HG03108 (cell line): Measurements from ENCODE around the gene GPR135.

Experiments
- ATAC-seq: cut with Tn5 transposase; IDR thresholded peaks from one replicate; pipeline ENCODE4 v1.9.1; 2021; ENCODE audit warnings: moderate library complexity; ENCODE audit not compliant: unreplicated experiment

The GPR135 gene

GRCh38 chr14:59465316-59466135 lies at the start of gene GPR135:
GPR135 (minus strand) TSS chr14:59465380; CDS start chr14:59465226, 154 bp downstream.
- peak; percentile 17 for ATAC-seq

DNA sequence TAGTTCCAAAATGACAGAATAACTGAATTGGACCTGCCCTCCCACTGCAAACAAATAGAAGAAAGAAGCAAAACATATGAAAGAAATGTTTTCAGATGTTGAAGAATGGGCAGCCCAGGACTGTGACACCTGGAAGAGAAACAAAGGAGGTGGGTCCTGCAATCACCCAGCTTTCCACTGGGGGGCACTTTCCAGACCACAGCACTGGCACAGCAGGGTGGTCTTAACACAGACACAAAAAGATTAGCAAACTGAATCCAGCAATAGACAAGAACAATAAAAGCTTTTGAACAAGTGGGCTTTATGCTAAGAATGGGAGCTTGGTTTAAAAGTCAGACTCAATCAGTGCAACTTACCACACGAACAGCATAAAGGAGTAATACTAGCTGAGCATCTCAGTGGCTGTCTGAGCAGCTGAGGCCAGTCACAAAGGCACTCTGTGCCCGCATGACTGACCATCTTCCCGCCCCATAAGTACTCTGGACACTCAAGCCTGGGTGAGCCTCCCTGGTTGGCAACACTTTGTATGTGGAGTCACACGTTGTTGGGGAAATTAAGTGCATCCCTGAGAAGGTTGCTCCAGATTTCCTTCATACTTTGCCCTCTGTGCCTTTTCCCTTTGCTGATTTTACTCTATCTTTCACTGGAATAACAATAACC lies 46.9 kb upstream of the GPR135 start:
- ATAC-seq: no peak

DNA sequence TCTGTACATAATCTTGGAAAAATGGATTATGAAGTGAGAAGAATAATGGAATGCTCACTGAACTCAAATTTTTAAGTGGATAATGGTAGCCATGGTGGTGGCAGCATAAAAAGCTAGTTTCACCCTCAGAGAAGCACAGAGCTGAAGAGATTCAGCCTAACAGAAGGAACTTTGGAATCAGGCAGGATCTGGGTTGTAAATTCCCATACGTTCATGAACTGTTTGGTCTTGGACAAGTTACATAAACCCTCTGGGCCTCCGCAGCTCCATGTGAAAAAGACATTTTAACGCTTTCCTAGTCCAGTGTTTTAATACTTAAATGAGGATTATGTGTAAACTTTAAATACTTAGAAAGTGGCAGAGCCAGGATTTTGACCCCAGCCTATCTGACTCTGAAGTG lies 45.8 kb upstream of the GPR135 start:
- ATAC-seq: no peak

DNA sequence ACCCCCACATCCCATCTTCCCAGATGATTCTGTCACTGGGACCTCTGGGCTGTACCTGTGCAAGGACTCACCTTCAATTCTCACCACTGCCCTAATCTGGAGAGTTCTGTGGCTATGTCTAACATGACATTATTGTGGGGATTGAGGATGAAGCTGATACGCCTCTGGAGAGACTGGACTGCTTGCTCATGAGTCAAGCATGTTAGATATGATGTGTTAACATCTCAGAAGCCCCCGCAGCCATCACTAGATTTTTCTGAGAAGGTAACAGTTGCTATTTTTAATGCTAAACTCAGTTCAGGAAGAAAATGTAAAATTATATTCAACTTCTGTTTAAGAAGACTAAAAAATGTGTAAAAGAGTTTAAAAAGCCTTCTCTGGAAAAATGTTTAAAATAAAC lies 44.8 kb upstream of the GPR135 start:
- ATAC-seq: no peak

- ATAC-seq: no peak
Measured at GRCh38 chr14:59509101-59509500, 43.9 kb upstream of the GPR135 start.

DNA sequence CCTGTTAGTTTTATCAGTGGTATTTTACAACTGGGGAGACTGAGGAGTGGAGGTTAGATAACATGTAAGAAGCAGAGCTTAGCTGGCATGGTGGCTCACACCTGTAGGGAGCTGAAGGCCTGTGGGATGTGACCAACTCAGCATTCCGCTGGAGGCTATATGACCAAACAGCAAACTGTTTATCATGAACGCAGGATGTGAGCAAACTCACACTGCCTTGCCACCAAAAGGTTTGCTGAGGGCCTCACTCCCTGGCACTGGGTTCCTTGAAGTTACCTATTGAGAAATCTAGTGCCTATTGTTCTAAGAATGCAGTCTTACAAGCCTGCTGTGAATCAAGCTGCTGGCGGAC lies 42.5 kb upstream of the GPR135 start:
- no peak for ATAC-seq

GRCh38 chr14:59507063-59507751 lies 42.0 kb upstream of the GPR135 start:
- ATAC-seq: peak; percentile 76

- ATAC-seq: no peak
Measured at GRCh38 chr14:59503256-59503655, 38.1 kb upstream of the GPR135 start.

GRCh38 chr14:59500732-59501131 lies 35.6 kb upstream of the GPR135 start:
- ATAC-seq: no peak

GRCh38 chr14:59492384-59492783 lies 27.2 kb upstream of the GPR135 start:
- no peak for ATAC-seq

DNA sequence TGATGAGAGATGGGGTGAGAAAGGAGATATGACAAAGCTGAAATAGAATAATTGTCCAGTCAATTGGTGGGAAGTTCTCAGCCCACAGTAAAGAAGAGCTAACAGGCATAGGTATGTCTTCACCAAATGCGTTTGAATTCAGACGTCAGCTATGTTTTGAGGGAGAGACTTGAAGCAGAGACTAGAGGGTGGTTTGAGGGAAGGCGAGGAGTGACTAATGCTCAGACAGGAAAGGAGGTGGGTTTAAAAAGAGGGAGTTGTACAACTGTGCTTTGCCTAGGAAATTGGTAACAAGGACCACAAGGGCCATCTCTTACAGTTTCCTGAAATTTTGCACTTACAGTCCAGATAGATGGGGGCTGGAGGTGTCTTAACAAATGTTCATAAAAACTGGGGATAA lies 25.6 kb upstream of the GPR135 start:
- ATAC-seq: no peak

DNA sequence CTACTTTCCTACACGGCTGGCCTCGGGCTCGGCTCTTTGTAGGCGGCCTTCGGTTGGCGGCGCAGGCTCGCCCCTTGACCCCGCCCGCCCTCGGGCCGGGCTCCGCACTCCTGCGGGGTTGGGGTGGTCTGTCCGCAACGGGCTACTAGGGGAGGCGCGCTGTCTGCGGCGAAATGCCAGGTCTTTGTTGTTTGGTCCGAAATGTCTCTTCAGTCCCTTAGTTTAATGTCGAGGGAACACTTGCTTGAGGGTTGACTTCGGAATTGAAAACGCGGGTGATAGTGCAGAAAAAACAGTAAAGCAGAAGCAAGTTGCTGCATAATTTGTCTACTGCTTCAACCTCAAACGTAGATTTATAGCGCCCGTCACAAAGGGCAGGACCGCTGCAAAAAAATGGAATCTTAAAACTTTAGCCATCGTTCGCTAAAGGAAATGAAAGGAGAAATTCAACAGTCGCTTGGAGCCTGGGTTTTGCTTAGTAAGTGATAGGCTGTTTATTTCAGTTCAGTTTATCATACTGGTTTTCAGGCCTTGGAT lies 19.5 kb upstream of the GPR135 start:
- peak; percentile 41 for ATAC-seq

DNA sequence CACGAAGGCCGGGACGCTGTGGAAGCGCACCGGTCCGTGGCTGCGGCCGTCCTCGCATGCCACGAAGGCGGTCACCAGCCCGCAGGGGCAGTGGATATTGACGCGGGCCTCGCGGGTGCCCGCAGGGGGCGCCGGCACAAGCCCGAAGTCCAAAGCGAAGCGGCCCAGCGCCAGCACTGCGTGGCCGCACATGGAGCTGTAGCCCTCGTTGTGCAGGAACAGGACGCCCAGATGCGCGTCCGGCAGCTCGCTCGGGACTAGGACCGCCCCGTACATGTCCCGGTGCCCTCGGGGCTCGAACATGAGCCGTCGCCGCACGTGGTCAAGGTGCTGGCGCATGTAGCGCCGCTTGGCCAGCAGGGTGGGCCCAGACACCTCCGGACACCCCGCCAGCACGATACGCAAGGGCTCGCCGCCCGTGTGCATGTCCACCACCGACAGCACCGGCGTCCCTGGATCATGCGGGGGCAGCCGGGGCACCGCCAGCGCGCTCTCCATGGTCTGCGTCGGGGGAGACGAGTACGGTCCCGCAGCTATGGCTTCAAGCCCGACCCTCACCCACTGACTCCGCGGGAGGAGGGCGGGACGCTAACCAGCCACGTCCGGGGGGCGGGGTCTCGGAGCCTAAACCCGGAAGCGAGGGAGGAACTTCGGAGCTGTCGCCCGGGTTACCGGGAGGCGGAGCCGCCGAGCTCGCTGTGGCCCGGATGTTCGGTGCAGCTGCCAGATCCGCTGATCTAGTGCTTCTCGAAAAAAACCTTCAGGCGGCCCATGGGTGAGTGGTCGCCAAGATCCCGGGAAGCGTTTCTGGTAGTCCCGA lies 18.8 kb upstream of the GPR135 start, which contains the start of the genes JKAMP and L3HYPDH:
Gene JKAMP, plus strand, starts transcription at position 699 of the 820 bp plus-strand sequence. Its CDS starts 73 bp downstream, at position 772.
Gene L3HYPDH, minus strand, starts transcription at position 590 of the 820 bp plus-strand sequence. Its CDS starts 92 bp downstream, at position 498.
- peak; percentile 79 for ATAC-seq

DNA sequence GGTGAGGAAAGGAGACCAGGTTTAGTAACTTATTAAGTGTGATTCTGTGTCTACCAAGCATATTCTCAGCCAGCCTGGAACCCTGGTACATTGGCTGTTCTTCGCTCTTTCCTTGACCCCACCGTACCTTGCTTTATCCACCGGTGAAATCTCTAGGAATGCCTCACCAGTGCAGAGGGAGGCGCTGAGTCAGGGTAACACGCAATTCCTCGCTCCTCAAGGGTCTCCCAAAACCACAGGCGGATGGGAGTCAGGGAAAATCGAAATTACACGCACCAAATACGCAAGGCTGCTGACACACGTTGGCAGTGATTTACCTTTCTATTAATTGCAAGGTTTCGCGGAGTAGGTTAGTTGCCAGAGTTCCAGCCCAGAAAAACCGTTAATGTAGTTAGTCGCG lies 18.2 kb upstream of the GPR135 start:
- no peak for ATAC-seq

DNA sequence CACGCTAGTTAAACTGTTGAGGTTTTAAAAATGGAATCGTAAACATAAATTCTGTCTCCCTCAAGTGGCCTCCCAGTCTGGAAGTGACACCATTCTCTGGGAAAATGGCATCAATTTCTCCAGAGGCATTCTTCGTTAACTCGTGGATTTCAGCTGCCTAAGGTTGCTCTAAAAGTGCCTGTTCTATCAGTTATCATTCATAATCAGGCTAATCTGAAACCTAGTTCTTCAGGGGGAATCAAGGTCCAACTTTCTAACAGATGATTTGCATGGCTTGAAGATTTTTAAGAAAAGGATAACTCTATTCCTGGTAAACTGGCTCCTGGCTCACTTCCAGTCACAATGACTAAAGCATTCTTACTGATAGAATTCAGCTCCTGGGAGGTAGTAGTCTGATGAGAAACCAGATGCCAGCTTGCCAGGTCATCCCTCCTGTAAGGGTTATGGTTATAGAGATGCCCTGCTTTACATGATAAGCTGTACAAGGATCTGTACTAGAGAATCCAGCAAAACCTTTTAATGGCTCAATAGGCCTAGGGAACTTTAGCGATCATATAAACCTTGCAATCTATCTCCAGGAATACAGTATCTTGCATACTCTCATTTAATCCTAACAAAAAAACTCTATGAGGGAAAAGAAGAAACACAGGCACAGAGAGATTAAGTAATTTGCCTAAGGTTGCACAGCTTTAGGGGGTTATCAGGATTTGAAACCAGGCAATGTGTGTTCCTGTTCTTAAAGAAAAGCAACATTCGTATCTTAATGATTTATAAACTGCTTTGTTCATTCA lies 17.6 kb upstream of the GPR135 start:
- ATAC-seq: no peak

DNA sequence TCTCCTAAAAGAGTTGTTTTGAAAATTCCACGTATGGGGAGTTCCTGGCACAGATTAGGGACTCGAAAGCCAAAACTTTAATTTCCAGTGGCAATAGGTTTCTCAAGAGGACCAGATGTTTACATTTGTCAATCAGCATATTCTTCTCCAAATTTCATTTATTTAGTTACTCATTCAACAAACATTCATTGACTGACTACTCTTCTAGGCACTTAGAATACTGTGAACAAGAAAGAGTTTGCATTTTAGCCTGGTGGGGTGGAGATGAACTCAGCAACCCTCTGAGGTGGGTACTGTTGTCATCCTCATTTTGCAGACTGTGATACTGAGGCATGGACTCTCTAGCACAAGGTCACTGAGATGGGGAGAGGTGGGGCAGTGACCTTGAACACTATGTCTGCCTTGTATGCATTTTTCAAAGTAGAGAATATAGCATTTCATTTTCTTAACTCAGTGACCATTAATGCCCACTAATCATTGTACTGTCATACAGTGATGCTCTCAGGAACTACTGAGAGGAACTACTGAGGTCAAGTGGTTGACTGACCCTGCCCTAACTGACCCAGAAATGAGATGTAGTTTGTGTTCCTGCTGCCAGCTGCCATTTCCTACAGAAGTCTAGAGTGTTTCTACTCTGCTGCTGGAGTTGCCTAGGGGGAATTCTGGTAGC lies 16.8 kb upstream of the GPR135 start:
- ATAC-seq: no peak

GRCh38 chr14:59481407-59481806 lies 16.2 kb upstream of the GPR135 start:
- no peak for ATAC-seq

GRCh38 chr14:59480166-59480565 lies 15.0 kb upstream of the GPR135 start:
- no peak for ATAC-seq

GRCh38 chr14:59478540-59478939 lies 13.4 kb upstream of the GPR135 start:
- ATAC-seq: no peak
